H1 (cell line): ENCODE data around the gene EPB41L3. TPM values are rescaled to one million over a fixed set of nuclear protein-coding genes. Genes with fewer than 3 reads are reported as not detected.
"Not testable (repeated sequence)": the region's sequence is repeated elsewhere in the genome, so short reads cannot be mapped to it uniquely, and the experiment has no call there.

ENCODE experiments used
- CTCF ChIA-PET: fragments of 300-600 bp; sonication (Branson Sonifier 250); formaldehyde crosslinking; loops from one replicate; lab custom pipeline; 2021; ENCODE audit not compliant: partially characterized antibody; lab: Charles Lee
- POLR2A ChIA-PET: fragments of 300-600 bp; sonication (Branson Sonifier 250); formaldehyde crosslinking; loops from one replicate; lab custom pipeline; 2021; ENCODE audit warnings: inconsistent platforms; ENCODE audit not compliant: partially characterized antibody; lab: Charles Lee
- DNase-seq, 2 experiments: peaks; one replicate each; pipeline versions ENCODE4 v3.0.0 to v3.0.0-alpha.2; 2010 to 2022; ENCODE audit warnings: low spot score in 2 of 2, low read depth in 1 of 2, mixed read lengths in 1 of 2
- FAIRE-seq: peaks from 2 replicates; lab custom pipeline; 2011; peaks lifted over from hg19 to GRCh38; lab: Jason Lieb, UNC
- H2AFZ ChIP-seq: 2 replicates; pipeline ENCODE4 v1.8.1; 2012; ENCODE audit warnings: low read length, inconsistent platforms
- H2AK5ac ChIP-seq: 2 replicates; pipeline ENCODE4 v1.6.1; 2013; ENCODE audit warnings: low read depth, low read length
- H2BK120ac ChIP-seq: replicated peaks from 2 replicates; pipeline ENCODE3; 2013; ENCODE audit warnings: low read depth, low read length, inconsistent platforms
- H2BK12ac ChIP-seq: 2 replicates; pipeline ENCODE4 v1.6.1; 2013; ENCODE audit warnings: low read depth, low read length
- H2BK15ac ChIP-seq: 2 replicates; pipeline ENCODE4 v1.6.1; 2013; ENCODE audit warnings: low read length
- H2BK20ac ChIP-seq: 2 replicates; pipeline ENCODE4 v1.6.1; 2013; ENCODE audit warnings: low read length
- H2BK5ac ChIP-seq: 2 replicates; pipeline ENCODE4 v1.6.1; 2013; ENCODE audit warnings: low read depth, low read length
- H3K14ac ChIP-seq: 2 replicates; pipeline ENCODE4 v1.6.1; 2013; ENCODE audit warnings: inconsistent platforms; ENCODE audit not compliant: insufficient read length
- H3K18ac ChIP-seq: 2 replicates; pipeline ENCODE4 v1.6.1; 2013; ENCODE audit warnings: low read length; ENCODE audit errors: extremely low read depth
- H3K23ac ChIP-seq: 2 replicates; pipeline ENCODE4 v1.6.1; 2013; ENCODE audit warnings: inconsistent platforms; ENCODE audit not compliant: insufficient read length
- H3K23me2 ChIP-seq: 2 replicates; pipeline ENCODE4 v1.6.1; 2013; ENCODE audit warnings: low read depth, low read length
- H3K27ac ChIP-seq: 2 replicates; pipeline ENCODE4 v1.6.1; 2011; ENCODE audit warnings: low read depth, low read length, inconsistent platforms
- H3K27me3 ChIP-seq, 4 experiments: replicated peaks in 1 of 4; 1 replicate in 1 of 4; 2 replicates in 3 of 4; pipeline versions ENCODE4 v1.6.1 to v1.8.1; 2011 to 2013; ENCODE audit warnings: low read length in 3 of 4, mild to moderate bottlenecking in 3 of 4, inconsistent platforms in 2 of 4, mixed read lengths in 2 of 4, moderate library complexity in 1 of 4; ENCODE audit not compliant: control insufficient read depth in 3 of 4, insufficient read depth in 3 of 4; ENCODE audit errors: extremely low read depth in 1 of 4
- H3K36me3 ChIP-seq, 4 experiments: 2 replicates each; pipeline versions ENCODE4 v1.6.1 to v1.8.1; 2011 to 2013; ENCODE audit warnings: mild to moderate bottlenecking in 4 of 4, low read length in 3 of 4, moderate library complexity in 2 of 4, control low read depth in 1 of 4, inconsistent platforms in 1 of 4; ENCODE audit not compliant: insufficient read depth in 4 of 4, control insufficient read depth in 2 of 4
- H3K4ac ChIP-seq: replicated peaks from 2 replicates; pipeline ENCODE3; 2013; ENCODE audit warnings: low read length, low read depth, mixed read lengths, inconsistent platforms; ENCODE audit not compliant: insufficient read length
- H3K4me1 ChIP-seq, 4 experiments: replicated peaks in 1 of 4; 1 replicate in 1 of 4; 2 replicates in 3 of 4; pipeline versions ENCODE4 v1.6.1 to v1.8.1; 2011 to 2013; ENCODE audit warnings: low read length in 3 of 4, inconsistent platforms in 2 of 4, mixed read lengths in 1 of 4; ENCODE audit not compliant: insufficient read depth in 4 of 4, control insufficient read depth in 3 of 4
- H3K4me2 ChIP-seq, 2 experiments: 2 replicates each; pipeline versions ENCODE4 v1.6.1 to v1.8.1; 2011 to 2013; ENCODE audit warnings: low read depth in 2 of 2, low read length in 2 of 2, control low read depth in 1 of 2, inconsistent platforms in 1 of 2, mild to moderate bottlenecking in 1 of 2; ENCODE audit not compliant: insufficient read depth in 1 of 2
- H3K4me3 ChIP-seq, 4 experiments: fragments of 200-600, 300-600 bp in 1 of 4; sonication (generic), shearing (Covaris generic), sonication (Bioruptor Twin) in 1 of 4; 2 replicates each; pipeline versions ENCODE4 v1.5.1 to v1.8.1; 2011 to 2016; ENCODE audit warnings: low read length in 4 of 4, low read depth in 3 of 4, control low read depth in 2 of 4, inconsistent platforms in 2 of 4, mild to moderate bottlenecking in 2 of 4, mixed read lengths in 1 of 4, moderate library complexity in 1 of 4; ENCODE audit not compliant: insufficient read depth in 2 of 4; ENCODE audit errors: extremely low read depth in 1 of 4
- H3K56ac ChIP-seq: replicated peaks from 2 replicates; pipeline ENCODE3; 2013; ENCODE audit warnings: low read depth, mild to moderate bottlenecking, mixed read lengths, low read length, inconsistent platforms; ENCODE audit not compliant: insufficient read length
- H3K79me1 ChIP-seq: 2 replicates; pipeline ENCODE4 v1.6.1; 2013; ENCODE audit warnings: low read depth, low read length, control low read depth
- H3K79me2 ChIP-seq, 2 experiments: 2 replicates each; pipeline versions ENCODE4 v1.6.1 to v1.8.1; 2012 to 2013; ENCODE audit warnings: low read length in 2 of 2, mild to moderate bottlenecking in 2 of 2, inconsistent platforms in 1 of 2; ENCODE audit not compliant: insufficient read depth in 2 of 2, control insufficient read depth in 1 of 2
- H3K9ac ChIP-seq, 4 experiments: replicated peaks in 1 of 4; 1 replicate in 1 of 4; 2 replicates in 3 of 4; pipeline versions ENCODE4 v1.6.1 to v1.8.1; 2011 to 2013; ENCODE audit warnings: low read depth in 3 of 4, low read length in 3 of 4, control low read depth in 2 of 4, mild to moderate bottlenecking in 2 of 4, moderate library complexity in 2 of 4, inconsistent platforms in 1 of 4; ENCODE audit errors: extremely low read depth in 1 of 4
- H3K9me3 ChIP-seq, 2 experiments: 2 replicates each; pipeline versions ENCODE4 v1.6.1 to v1.8.1; 2012 to 2013; ENCODE audit warnings: mild to moderate bottlenecking in 2 of 2, moderate library complexity in 2 of 2, control low read depth in 1 of 2, inconsistent platforms in 1 of 2, low read depth in 1 of 2, low read length in 1 of 2, mixed read lengths in 1 of 2; ENCODE audit not compliant: insufficient read depth in 2 of 2
- H4K20me1 ChIP-seq, 2 experiments: replicated peaks in 1 of 2; 2 replicates each; pipeline versions ENCODE3 to v1.8.1; 2011 to 2013; ENCODE audit warnings: inconsistent platforms in 2 of 2, low read length in 2 of 2, mild to moderate bottlenecking in 1 of 2; ENCODE audit not compliant: insufficient read depth in 2 of 2, control insufficient read depth in 1 of 2
- H4K5ac ChIP-seq: 2 replicates; pipeline ENCODE4 v1.6.1; 2013; ENCODE audit warnings: low read length, low read depth, mixed read lengths, inconsistent platforms; ENCODE audit not compliant: insufficient read length
- H4K8ac ChIP-seq: 2 replicates; pipeline ENCODE4 v1.8.0; 2013; ENCODE audit warnings: mild to moderate bottlenecking, moderate library complexity, low read length, inconsistent platforms; ENCODE audit not compliant: insufficient read depth; ENCODE audit errors: extremely low read depth
- H4K91ac ChIP-seq: replicated peaks from 2 replicates; pipeline ENCODE3; 2013; ENCODE audit warnings: low read length, mixed read lengths, inconsistent platforms; ENCODE audit not compliant: insufficient read length
- CEBPB ChIP-seq: IDR thresholded peaks from 2 replicates; pipeline ENCODE4 v1.6.1; 2012; ENCODE audit warnings: low read depth, low read length
- WGBS, 2 experiments: shearing (Covaris generic) in 1 of 2; methylation state at CpG; one replicate each; pipeline versions ENCODE4 v1.1.6 to v1.1.7; 2013 to 2015; ENCODE audit warnings: low lambda C conversion rate in 2 of 2, mixed read lengths in 2 of 2, inconsistent platforms in 1 of 2, low coverage in 1 of 2, missing lambda C conversion rate in 1 of 2; ENCODE audit not compliant: insufficient replicate concordance in 2 of 2, insufficient coverage in 1 of 2, insufficient read length in 1 of 2; ENCODE audit errors: extremely low coverage in 1 of 2, missing lambda C conversion rate in 1 of 2; 5-methylcytosine and 5-hydroxymethylcytosine counted together
- polyA plus RNA-seq, 7 experiments: library from polyadenylated mRNA; depleted of rRNA in 3 of 7; stranded (reverse) in 5 of 7; unstranded in 2 of 7; fragments of >200 nt in 5 of 7; fragments of 200-250 nt in 2 of 7; gene quantifications; 1 replicate in 5 of 7; 2 replicates in 1 of 7; 4 replicates in 1 of 7; pipeline versions ENCODE4 v1.2.1 to v1.2.3, GENCODE V29; 2011 to 2013; ENCODE audit warnings: missing spikeins in 2 of 7, mixed read lengths in 2 of 7
- total RNA-seq: library from RNA; stranded (reverse); fragmentation: NEBNext Ultra II Directional; extraction: Animal tissue kit (Norgen Biotek cat#: 25700); gene quantifications from 2 replicates; pipeline ENCODE4 v1.2.1, GENCODE V29; 2021

EPB41L3 gene
- total and polyA plus RNA-seq, 2 of the 8 experiments (the other 6 are each of a cell fraction or from before 2014, with no cell fraction given), result 7.9 to 16.1 TPM

DNA sequence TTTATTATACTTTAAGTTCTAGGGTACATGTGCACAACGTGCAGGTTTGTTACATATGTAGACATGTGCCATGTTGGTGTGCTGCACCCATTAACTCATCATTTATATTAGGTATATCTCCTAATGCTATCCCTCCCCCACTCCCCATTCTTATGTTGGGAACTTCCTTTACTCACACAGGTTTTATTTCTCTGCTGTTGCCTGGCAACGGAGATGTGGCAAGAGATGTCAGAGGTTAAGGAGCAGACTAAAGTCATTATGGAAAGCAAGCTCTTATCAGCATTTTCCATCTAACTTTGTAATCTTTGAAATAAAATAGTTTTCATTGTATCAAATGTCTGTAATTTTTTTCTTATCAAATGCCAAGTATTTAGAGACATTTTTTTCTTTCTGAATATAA, 26.8 kb upstream of the EPB41L3 start:
- H3K79me2 ChIP-seq, H3K27me3 ChIP-seq, H2BK12ac ChIP-seq, H2BK20ac ChIP-seq, H3K4ac ChIP-seq, H3K4me3 ChIP-seq, H3K9ac ChIP-seq, FAIRE-seq, H3K23ac ChIP-seq, H3K56ac ChIP-seq, H2AK5ac ChIP-seq, H4K5ac ChIP-seq, H3K79me1 ChIP-seq, H3K4me2 ChIP-seq, H3K9me3 ChIP-seq, H3K36me3 ChIP-seq, H3K27ac ChIP-seq, H4K20me1 ChIP-seq, H3K18ac ChIP-seq, H4K8ac ChIP-seq, H2AFZ ChIP-seq, H3K4me1 ChIP-seq, DNase-seq, H2BK5ac ChIP-seq, H2BK120ac ChIP-seq, H3K23me2 ChIP-seq, H2BK15ac ChIP-seq, H3K14ac ChIP-seq, POLR2A ChIA-PET, H4K91ac ChIP-seq: not testable (repeated sequence)
- peak; percentile 95 for TF ChIP-seq CEBPB
- CTCF ChIA-PET, result interaction anchor here (0.5 kb wide), 1 partner anchor 1321 kb away, joined by 3 read pairs; no protein-coding TSS in a partner anchor
- 41% methylated on average over 2 of the region's 2 CpGs; no CpG with 5 or more reads in 1 of the 2 experiments for WGBS, 2 experiments
